ENCODE results near the gene PTBP1. TPM values are rescaled to one million over a fixed set of nuclear protein-coding genes. Genes with fewer than 3 reads are reported as not detected.

PTBP1 gene
- polyA plus RNA-seq, 1 donor from 2014 or later: 27.3 TPM

DNA sequence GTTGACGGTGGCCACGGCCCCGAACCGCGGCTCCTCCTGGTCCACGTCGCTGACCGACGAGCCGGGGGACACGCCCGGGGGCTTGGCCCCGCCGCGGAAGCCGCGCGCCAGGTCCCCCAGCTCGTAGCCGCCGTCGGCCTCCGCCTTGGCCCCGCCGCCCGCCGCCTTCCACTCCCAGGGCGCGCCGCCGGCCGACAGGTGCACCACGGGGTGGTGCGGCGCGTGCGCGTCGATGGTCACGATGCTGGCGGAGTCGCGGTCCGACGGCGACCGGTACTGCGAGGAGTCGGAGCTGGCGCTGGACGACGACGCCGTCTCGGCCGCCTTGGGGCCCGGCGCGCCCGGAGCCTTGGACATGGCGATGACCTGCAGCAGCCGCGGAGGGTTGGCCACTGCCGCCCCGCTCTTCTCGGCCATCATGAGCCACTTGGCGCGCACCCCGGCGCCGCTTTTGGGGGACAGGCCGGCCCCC is 15.5 kb downstream of the PTBP1 start:
- H3K9me2 ChIP-seq (ENCODE audit: insufficient read depth, low read length): no peaks in the 10 kb centered on the region
- H3K36me3 ChIP-seq (ENCODE audit: insufficient read depth, low read length): no peaks in the 10 kb centered on the region
- no peak overlapping the region for H2AFZ ChIP-seq (ENCODE audit: low read depth, low read length)
- no peaks in the 10 kb centered on the region for H3K27me3 ChIP-seq (ENCODE audit: insufficient read depth, low read depth, low read length)
- no peak overlapping the region for H3K9ac ChIP-seq (ENCODE audit: low read length)
- TF ChIP-seq POLR2AphosphoS5 (IDR thresholded peaks at IDR 0.05): peak; percentile 16
- TF ChIP-seq, protein P1, sequence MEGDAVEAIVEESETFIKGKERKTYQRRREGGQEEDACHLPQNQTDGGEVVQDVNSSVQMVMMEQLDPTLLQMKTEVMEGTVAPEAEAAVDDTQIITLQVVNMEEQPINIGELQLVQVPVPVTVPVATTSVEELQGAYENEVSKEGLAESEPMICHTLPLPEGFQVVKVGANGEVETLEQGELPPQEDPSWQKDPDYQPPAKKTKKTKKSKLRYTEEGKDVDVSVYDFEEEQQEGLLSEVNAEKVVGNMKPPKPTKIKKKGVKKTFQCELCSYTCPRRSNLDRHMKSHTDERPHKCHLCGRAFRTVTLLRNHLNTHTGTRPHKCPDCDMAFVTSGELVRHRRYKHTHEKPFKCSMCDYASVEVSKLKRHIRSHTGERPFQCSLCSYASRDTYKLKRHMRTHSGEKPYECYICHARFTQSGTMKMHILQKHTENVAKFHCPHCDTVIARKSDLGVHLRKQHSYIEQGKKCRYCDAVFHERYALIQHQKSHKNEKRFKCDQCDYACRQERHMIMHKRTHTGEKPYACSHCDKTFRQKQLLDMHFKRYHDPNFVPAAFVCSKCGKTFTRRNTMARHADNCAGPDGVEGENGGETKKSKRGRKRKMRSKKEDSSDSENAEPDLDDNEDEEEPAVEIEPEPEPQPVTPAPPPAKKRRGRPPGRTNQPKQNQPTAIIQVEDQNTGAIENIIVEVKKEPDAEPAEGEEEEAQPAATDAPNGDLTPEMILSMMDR (IDR thresholded peaks at IDR 0.05; ENCODE audit: poor library complexity, severe bottlenecking): no peak
- no peak overlapping the region for H3K27ac ChIP-seq (ENCODE audit: low read length)
- peaks cover 8% of the 10 kb centered on the region for H3K79me2 ChIP-seq (replicated peaks; ENCODE audit: insufficient read depth, low read length)
- H3K9me3 ChIP-seq (ENCODE audit: low read length): no peaks in the 10 kb centered on the region
- no peak overlapping the region for H3K4me2 ChIP-seq (ENCODE audit: low read length)
- no peak overlapping the region for H3K4me3 ChIP-seq (ENCODE audit: low read length)
- H3F3A ChIP-seq (ENCODE audit: insufficient read depth, low read length, poor library complexity, severe bottlenecking): no peaks in the 10 kb centered on the region
- peaks cover 11% of the 10 kb centered on the region for H4K20me1 ChIP-seq (ENCODE audit: insufficient read depth)

DNA sequence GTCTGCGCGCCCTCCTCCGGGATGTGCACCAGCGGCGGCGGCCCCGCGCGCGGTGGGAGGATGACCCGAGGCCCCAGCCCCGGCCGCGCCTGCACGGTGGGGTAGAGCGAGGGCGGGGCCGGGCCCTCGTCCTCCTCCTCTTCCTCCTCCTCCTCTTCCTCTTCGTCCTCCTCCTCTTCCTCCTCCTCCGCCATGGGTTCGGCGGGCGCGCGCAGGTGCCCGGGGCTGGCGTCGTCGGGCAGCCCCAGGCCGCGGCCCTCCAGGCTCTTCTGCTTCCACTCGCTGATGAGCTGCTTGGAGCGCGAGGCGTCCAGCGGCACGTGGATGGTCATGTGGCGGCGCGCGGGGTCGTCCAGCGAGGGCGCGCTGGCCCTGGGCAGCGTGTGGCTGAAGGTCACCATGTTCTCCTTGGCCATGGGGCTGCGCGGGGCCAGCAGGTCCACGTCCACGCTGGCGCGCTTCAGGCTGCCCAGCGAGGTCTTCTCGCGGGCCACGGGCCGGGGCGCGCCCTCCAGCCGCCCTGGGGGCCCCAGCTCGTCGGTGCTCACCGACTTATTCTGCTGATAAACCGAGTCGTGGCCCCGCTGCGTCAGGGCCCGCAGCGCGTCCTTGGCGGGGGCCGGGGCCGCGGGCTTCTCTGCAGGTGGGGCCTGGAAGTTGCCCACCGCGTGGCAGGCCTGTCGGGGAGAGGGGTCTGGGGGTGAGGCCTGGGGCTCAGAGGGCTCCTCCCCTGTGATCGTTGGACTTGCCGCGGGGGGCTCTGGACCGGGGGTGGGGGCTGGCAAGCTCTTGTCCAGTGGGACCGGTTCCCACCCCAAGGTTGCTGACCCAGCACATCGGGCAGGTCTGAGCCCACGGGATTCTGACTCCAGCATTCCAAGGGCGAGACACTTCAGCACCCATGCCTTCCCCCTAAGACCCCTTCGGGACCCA is 16.2 kb downstream of the PTBP1 start:
- H2AFZ ChIP-seq (ENCODE audit: low read depth, low read length): no peak overlapping the region
- H3F3A ChIP-seq (ENCODE audit: insufficient read depth, low read length, poor library complexity, severe bottlenecking): no peaks in the 10 kb centered on the region
- no peak overlapping the region for H3K9ac ChIP-seq (ENCODE audit: low read length)
- H3K4me2 ChIP-seq (ENCODE audit: low read length): no peak overlapping the region
- no peaks in the 10 kb centered on the region for H3K9me3 ChIP-seq (ENCODE audit: low read length)
- H3K79me2 ChIP-seq (replicated peaks; ENCODE audit: insufficient read depth, low read length): peaks cover 11% of the 10 kb centered on the region
- TF ChIP-seq TAF1 (IDR thresholded peaks at IDR 0.05; ENCODE audit: low read depth) (no peak), SMC3 (conservative IDR thresholded peaks at IDR 0.05; ENCODE audit: poor library complexity) (no peak), EP300 (conservative IDR thresholded peaks at IDR 0.05; ENCODE audit: poor library complexity, severe bottlenecking) (no peak), RAD21 (conservative IDR thresholded peaks at IDR 0.05) (no peak), POLR2AphosphoS5 (IDR thresholded peaks at IDR 0.05) (no peak), EZH2 (IDR thresholded peaks at IDR 0.05; ENCODE audit: borderline replicate concordance, insufficient read depth, low read length, poor library complexity, severe bottlenecking) (no peak), MXI1 (conservative IDR thresholded peaks at IDR 0.05; ENCODE audit: poor library complexity, severe bottlenecking) (no peak)
- no peak overlapping the region for H3K4me3 ChIP-seq (ENCODE audit: low read length)
- no peaks in the 10 kb centered on the region for H3K9me2 ChIP-seq (ENCODE audit: insufficient read depth, low read length)
- no peaks in the 10 kb centered on the region for H3K27me3 ChIP-seq (ENCODE audit: insufficient read depth, low read depth, low read length)
- no peak overlapping the region for H3K27ac ChIP-seq (ENCODE audit: low read length)
- H3K36me3 ChIP-seq (ENCODE audit: insufficient read depth, low read length): no peaks in the 10 kb centered on the region
- H4K20me1 ChIP-seq (ENCODE audit: insufficient read depth): peaks cover 11% of the 10 kb centered on the region

DNA sequence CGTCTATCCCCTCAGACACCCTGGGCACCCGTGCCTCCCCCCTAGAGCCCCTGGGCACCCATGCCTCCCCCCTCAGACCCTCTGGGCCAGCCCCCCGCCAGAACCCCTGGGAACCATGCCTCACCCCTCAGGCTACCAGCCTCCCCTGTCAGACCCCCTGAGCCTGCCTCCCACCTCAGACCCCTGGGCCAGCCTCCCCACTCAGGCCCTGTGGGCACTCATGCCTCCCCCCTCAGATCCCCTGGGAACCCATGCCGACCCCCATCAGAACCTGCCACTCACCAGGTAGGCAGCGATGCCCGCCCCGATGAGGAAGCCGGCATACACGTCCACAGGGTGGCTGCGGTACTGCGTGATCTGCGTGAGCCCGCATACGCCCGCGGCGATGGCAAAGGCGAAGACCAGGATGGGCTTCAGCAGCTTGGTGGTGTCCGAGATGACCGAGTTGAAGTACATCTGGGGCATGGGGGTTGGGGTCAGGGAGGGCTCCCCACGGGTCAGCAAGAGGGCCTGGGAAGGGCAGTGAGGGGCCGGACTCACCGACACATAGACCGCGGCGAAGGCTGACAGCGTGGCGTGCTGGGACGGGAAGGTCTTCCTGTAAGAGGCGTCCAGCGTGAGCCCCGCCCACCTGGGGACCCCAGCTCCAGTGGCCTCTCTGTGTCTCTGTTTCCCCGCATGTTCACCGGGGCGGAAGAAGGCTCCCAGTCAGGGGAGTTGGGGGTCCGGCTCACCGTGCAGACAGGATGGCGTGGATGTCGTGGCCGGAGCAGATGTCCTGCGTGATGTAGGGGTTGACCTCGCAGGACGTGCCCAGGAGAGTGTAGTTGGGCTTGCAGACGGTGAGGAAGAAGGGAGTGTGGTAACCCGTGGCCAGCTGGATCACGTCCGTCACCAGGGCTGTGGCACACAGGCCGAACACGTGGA is 17.2 kb downstream of the PTBP1 start:
- H2AFZ ChIP-seq (ENCODE audit: low read depth, low read length): no peak overlapping the region
- no peaks in the 10 kb centered on the region for H3K9me2 ChIP-seq (ENCODE audit: insufficient read depth, low read length)
- H3K27ac ChIP-seq (ENCODE audit: low read length): no peak overlapping the region
- H3K9me3 ChIP-seq (ENCODE audit: low read length): no peaks in the 10 kb centered on the region
- H3K4me2 ChIP-seq (ENCODE audit: low read length): no peak overlapping the region
- H3F3A ChIP-seq (ENCODE audit: insufficient read depth, low read length, poor library complexity, severe bottlenecking): no peaks in the 10 kb centered on the region
- peaks cover 13% of the 10 kb centered on the region for H3K79me2 ChIP-seq (replicated peaks; ENCODE audit: insufficient read depth, low read length)
- no peak overlapping the region for H3K9ac ChIP-seq (ENCODE audit: low read length)
- no peaks in the 10 kb centered on the region for H3K36me3 ChIP-seq (ENCODE audit: insufficient read depth, low read length)
- no peak overlapping the region for H3K4me3 ChIP-seq (ENCODE audit: low read length)
- no peaks in the 10 kb centered on the region for H3K27me3 ChIP-seq (ENCODE audit: insufficient read depth, low read depth, low read length)
- TF ChIP-seq, protein P2, sequence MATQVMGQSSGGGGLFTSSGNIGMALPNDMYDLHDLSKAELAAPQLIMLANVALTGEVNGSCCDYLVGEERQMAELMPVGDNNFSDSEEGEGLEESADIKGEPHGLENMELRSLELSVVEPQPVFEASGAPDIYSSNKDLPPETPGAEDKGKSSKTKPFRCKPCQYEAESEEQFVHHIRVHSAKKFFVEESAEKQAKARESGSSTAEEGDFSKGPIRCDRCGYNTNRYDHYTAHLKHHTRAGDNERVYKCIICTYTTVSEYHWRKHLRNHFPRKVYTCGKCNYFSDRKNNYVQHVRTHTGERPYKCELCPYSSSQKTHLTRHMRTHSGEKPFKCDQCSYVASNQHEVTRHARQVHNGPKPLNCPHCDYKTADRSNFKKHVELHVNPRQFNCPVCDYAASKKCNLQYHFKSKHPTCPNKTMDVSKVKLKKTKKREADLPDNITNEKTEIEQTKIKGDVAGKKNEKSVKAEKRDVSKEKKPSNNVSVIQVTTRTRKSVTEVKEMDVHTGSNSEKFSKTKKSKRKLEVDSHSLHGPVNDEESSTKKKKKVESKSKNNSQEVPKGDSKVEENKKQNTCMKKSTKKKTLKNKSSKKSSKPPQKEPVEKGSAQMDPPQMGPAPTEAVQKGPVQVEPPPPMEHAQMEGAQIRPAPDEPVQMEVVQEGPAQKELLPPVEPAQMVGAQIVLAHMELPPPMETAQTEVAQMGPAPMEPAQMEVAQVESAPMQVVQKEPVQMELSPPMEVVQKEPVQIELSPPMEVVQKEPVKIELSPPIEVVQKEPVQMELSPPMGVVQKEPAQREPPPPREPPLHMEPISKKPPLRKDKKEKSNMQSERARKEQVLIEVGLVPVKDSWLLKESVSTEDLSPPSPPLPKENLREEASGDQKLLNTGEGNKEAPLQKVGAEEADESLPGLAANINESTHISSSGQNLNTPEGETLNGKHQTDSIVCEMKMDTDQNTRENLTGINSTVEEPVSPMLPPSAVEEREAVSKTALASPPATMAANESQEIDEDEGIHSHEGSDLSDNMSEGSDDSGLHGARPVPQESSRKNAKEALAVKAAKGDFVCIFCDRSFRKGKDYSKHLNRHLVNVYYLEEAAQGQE (IDR thresholded peaks at IDR 0.05; ENCODE audit: borderline replicate concordance): no peak
- TF ChIP-seq RAD21 (conservative IDR thresholded peaks at IDR 0.05): no peak
- TF ChIP-seq POLR2AphosphoS5 (IDR thresholded peaks at IDR 0.05): no peak
- TF ChIP-seq EZH2 (IDR thresholded peaks at IDR 0.05; ENCODE audit: borderline replicate concordance, insufficient read depth, low read length, poor library complexity, severe bottlenecking): no peak
- TF ChIP-seq SMC3 (conservative IDR thresholded peaks at IDR 0.05; ENCODE audit: poor library complexity): no peak
- TF ChIP-seq MXI1 (conservative IDR thresholded peaks at IDR 0.05; ENCODE audit: poor library complexity, severe bottlenecking): no peak
- TF ChIP-seq EP300 (conservative IDR thresholded peaks at IDR 0.05; ENCODE audit: poor library complexity, severe bottlenecking): no peak
- TF ChIP-seq, protein P1 (IDR thresholded peaks at IDR 0.05; ENCODE audit: poor library complexity, severe bottlenecking): no peak
- TF ChIP-seq TAF1 (IDR thresholded peaks at IDR 0.05; ENCODE audit: low read depth): no peak
- peaks cover 11% of the 10 kb centered on the region for H4K20me1 ChIP-seq (ENCODE audit: insufficient read depth)
